ENCODE measurements around the gene EIF1AD.
A peak's percentile ranks its signal among the peaks of the same experiment; 100 is the strongest.
"Not testable (repeated sequence)": the region's sequence is repeated elsewhere in the genome, so short reads cannot be mapped to it uniquely, and the experiment has no call there.

The EIF1AD gene

GRCh38 chr11:66001942-66002647 is at the start of gene EIF1AD, which contains the start of gene BANF1:
Gene EIF1AD, minus strand, starts transcription at chr11:66002157. Its CDS starts 1,768 bp downstream, at chr11:66000389.
Gene BANF1, plus strand, starts transcription at chr11:66002503. Its CDS starts 748 bp downstream, at chr11:66003251.
- DNase-seq, result peak; percentile 94

GRCh38 chr11:66051371-66051765 is 49.4 kb upstream of the EIF1AD start:
- DNase-seq, result no peak

- DNase-seq, result no peak
Observed at GRCh38 chr11:66050581-66051231, 48.7 kb upstream of the EIF1AD start.

- no peak for DNase-seq
Observed at GRCh38 chr11:66048547-66049323, 46.8 kb upstream of the EIF1AD start, which contains the start of gene GAL3ST3. Gene GAL3ST3, minus strand, starts transcription at chr11:66049161. Its CDS starts 3,746 bp downstream, at chr11:66045415.

GRCh38 chr11:66047541-66048365 is 45.8 kb upstream of the EIF1AD start:
- DNase-seq, result no peak

GRCh38 chr11:66046901-66047300 is 44.9 kb upstream of the EIF1AD start:
- DNase-seq, result no peak

- peak; percentile 53 for DNase-seq
Observed at GRCh38 chr11:66045177-66045639, 43.3 kb upstream of the EIF1AD start.

- no peak for DNase-seq
Observed at GRCh38 chr11:66044757-66045156, 42.8 kb upstream of the EIF1AD start.

GRCh38 chr11:66042996-66043906 is 41.3 kb upstream of the EIF1AD start:
- no peak for DNase-seq

GRCh38 chr11:66042227-66042995 is 40.5 kb upstream of the EIF1AD start:
- DNase-seq, result no peak

- DNase-seq, result no peak
Observed at GRCh38 chr11:66039765-66040164, 37.8 kb upstream of the EIF1AD start.

- no peak for DNase-seq
Observed at GRCh38 chr11:66037327-66037726, 35.4 kb upstream of the EIF1AD start.

GRCh38 chr11:66036334-66036710 is 34.4 kb upstream of the EIF1AD start:
- no peak for DNase-seq

- DNase-seq, result no peak
Observed at GRCh38 chr11:66035653-66036333, 33.8 kb upstream of the EIF1AD start.

GRCh38 chr11:66032957-66033735 is 31.2 kb upstream of the EIF1AD start:
- no peak for DNase-seq

GRCh38 chr11:66026017-66026529 is 24.1 kb upstream of the EIF1AD start, which contains the start of gene CATSPER1:
Gene CATSPER1, minus strand, starts transcription at chr11:66026479. Its CDS starts 100 bp downstream, at chr11:66026379.
- no peak for DNase-seq

- DNase-seq, result not testable (repeated sequence)
Observed at GRCh38 chr11:66023186-66023440, 21.2 kb upstream of the EIF1AD start.

- DNase-seq, result peak; percentile 26
Observed at GRCh38 chr11:66022401-66023185, 20.6 kb upstream of the EIF1AD start.

All from NCI-H2029 treated with DMSO at 0.1 percent for 48 hours (cell line).